ENCODE results near the gene GAPDH. TPM values are rescaled to one million over a fixed set of nuclear protein-coding genes. Genes with fewer than 3 reads are reported as not detected.
"Not testable (repeated sequence)": the region's sequence is repeated elsewhere in the genome, so short reads cannot be mapped to it uniquely, and the experiment has no call there.

Gene GAPDH
- total RNA-seq, 2 experiments from 2014 or later, result 4,459 to 4,958 TPM

- H3K36me3 Mint-ChIP-seq (ENCODE audit: low read depth), result peaks cover 74% of the 10 kb centered on the region
- DNase-seq, result no peak
- no peak overlapping the region for H3K4me3 Mint-ChIP-seq
- H3K27me3 Mint-ChIP-seq, result no peaks in the 10 kb centered on the region
- peaks cover 23% of the 10 kb centered on the region for H3K4me1 Mint-ChIP-seq
- ChIA-PET POLR2A (no interaction called here), CTCF (interaction anchor here (1.0 to 2.1 kb wide), 4 partner anchors 22 to 34 kb away, joined by 3 to 7 read pairs (median 4); no protein-coding TSS in a partner anchor)
- no peaks in the 10 kb centered on the region for H3K9me3 Mint-ChIP-seq
- peak overlapping the region; percentile 26 for H3K27ac Mint-ChIP-seq
These were observed 3.6 kb upstream of the GAPDH start for GRCh38 chr12:6530576-6531260.

GRCh38 chr12:6532051-6532926, 2.0 kb upstream of the GAPDH start:
- Mint-ChIP-seq H3K4me1 (peaks cover 36% of the 10 kb centered on the region), H3K4me3 (peak overlapping the region; percentile 90), H3K27ac (peak overlapping the region; percentile 98), H3K36me3 (ENCODE audit: low read depth) (peaks cover 76% of the 10 kb centered on the region), H3K27me3 (no peaks in the 10 kb centered on the region), H3K9me3 (no peaks in the 10 kb centered on the region)
- ChIA-PET POLR2A (interaction anchor here (0.6 to 1.6 kb wide), 4 partner anchors 21 to 157 kb away, joined by 3 to 6 read pairs (median 3); partner anchors contain the start of genes VAMP1 and ZNF384), CTCF (interaction anchor here (0.9 to 2.1 kb wide), 7 partner anchors 15 to 109 kb away, joined by 3 to 7 read pairs (median 5); no protein-coding TSS in a partner anchor)
- DNase-seq, result peak; percentile 89

DNA sequence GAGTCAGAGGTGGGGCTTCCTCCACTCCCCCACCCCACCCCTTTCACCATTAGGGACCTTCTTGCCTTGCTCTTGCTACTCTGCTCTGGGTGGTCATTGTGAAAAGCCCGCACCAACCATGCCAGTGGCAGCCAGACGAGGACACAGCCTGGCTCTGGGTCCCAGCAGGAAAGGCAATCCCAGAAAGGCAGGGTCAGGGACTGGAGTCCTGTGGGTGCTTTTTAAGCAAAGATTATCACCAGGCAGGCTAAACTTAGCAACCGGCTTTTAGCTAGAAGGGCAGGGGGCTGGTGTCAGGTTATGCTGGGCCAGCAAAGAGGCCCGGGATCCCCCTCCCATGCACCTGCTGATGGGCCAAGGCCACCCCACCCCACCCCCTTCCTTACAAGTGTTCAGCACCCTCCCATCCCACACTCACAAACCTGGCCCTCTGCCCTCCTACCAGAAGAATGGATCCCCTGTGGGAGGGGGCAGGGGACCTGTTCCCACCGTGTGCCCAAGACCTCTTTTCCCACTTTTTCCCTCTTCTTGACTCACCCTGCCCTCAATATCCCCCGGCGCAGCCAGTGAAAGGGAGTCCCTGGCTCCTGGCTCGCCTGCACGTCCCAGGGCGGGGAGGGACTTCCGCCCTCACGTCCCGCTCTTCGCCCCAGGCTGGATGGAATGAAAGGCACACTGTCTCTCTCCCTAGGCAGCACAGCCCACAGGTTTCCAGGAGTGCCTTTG, 1.2 kb upstream of the GAPDH start:
- H3K4me3 Mint-ChIP-seq, result peak overlapping the region; percentile 90
- peaks cover 76% of the 10 kb centered on the region for H3K36me3 Mint-ChIP-seq (ENCODE audit: low read depth)
- CTCF ChIA-PET, result interaction anchor here (0.6 to 1.9 kb wide), 7 partner anchors 16 to 109 kb away, joined by 3 to 7 read pairs (median 5); no protein-coding TSS in a partner anchor
- H3K27ac Mint-ChIP-seq, result peak overlapping the region; percentile 98
- no peaks in the 10 kb centered on the region for H3K9me3 Mint-ChIP-seq
- POLR2A ChIA-PET, result interaction anchor here (0.6 to 1.6 kb wide), 4 partner anchors 22 to 156 kb away, joined by 3 to 6 read pairs (median 3); partner anchors contain the start of genes VAMP1 and ZNF384
- no peaks in the 10 kb centered on the region for H3K27me3 Mint-ChIP-seq
- peaks cover 44% of the 10 kb centered on the region for H3K4me1 Mint-ChIP-seq
- peak; percentile 39 for DNase-seq

GRCh38 chr12:6533653-6533922, 729 bp upstream of the GAPDH start:
- no peak for DNase-seq
- peak overlapping the region; percentile 90 for H3K4me3 Mint-ChIP-seq
- ChIA-PET CTCF (interaction anchor here (0.6 to 0.9 kb wide), 2 partner anchors 19 to 27 kb away, joined by 3 to 5 read pairs; no protein-coding TSS in a partner anchor), POLR2A (interaction anchor here (0.6 to 1.6 kb wide), 17 partner anchors 8 to 319 kb away, joined by 3 to 10 read pairs (median 5); partner anchors contain the start of genes COPS7A, MRPL51, USP5 and VAMP1)
- H3K27ac Mint-ChIP-seq, result peak overlapping the region; percentile 98
- H3K36me3 Mint-ChIP-seq (ENCODE audit: low read depth), result peaks cover 75% of the 10 kb centered on the region
- H3K9me3 Mint-ChIP-seq, result no peaks in the 10 kb centered on the region
- peaks cover 49% of the 10 kb centered on the region for H3K4me1 Mint-ChIP-seq
- no peaks in the 10 kb centered on the region for H3K27me3 Mint-ChIP-seq

GRCh38 chr12:6534695-6534944, 303 bp downstream of the GAPDH start:
- Mint-ChIP-seq H3K27me3 (no peaks in the 10 kb centered on the region), H3K4me3 (peak overlapping the region; percentile 90), H3K4me1 (peaks cover 57% of the 10 kb centered on the region), H3K9me3 (no peaks in the 10 kb centered on the region), H3K36me3 (ENCODE audit: low read depth) (peaks cover 73% of the 10 kb centered on the region), H3K27ac (peak overlapping the region; percentile 98)
- DNase-seq, result no peak
- CTCF ChIA-PET, result interaction anchor here (0.6 to 1.5 kb wide), 7 partner anchors 9 to 117 kb away, joined by 3 to 6 read pairs (median 4); no protein-coding TSS in a partner anchor
- POLR2A ChIA-PET, result interaction anchor here (0.6 to 1.6 kb wide), 10 partner anchors 9 to 317 kb away, joined by 3 to 10 read pairs (median 5); partner anchors contain the start of genes MRPL51, USP5 and VAMP1

DNA sequence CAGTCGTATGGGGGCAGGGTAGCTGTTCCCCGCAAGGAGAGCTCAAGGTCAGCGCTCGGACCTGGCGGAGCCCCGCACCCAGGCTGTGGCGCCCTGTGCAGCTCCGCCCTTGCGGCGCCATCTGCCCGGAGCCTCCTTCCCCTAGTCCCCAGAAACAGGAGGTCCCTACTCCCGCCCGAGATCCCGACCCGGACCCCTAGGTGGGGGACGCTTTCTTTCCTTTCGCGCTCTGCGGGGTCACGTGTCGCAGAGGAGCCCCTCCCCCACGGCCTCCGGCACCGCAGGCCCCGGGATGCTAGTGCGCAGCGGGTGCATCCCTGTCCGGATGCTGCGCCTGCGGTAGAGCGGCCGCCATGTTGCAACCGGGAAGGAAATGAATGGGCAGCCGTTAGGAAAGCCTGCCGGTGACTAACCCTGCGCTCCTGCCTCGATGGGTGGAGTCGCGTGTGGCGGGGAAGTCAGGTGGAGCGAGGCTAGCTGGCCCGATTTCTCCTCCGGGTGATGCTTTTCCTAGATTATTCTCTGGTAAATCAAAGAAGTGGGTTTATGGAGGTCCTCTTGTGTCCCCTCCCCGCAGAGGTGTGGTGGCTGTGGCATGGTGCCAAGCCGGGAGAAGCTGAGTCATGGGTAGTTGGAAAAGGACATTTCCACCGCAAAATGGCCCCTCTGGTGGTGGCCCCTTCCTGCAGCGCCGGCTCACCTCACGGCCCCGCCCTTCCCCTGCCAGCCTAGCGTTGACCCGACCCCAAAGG, 804 bp downstream of the GAPDH start:
- ChIA-PET POLR2A (interaction anchor here (0.6 to 1.6 kb wide), 6 partner anchors 42 to 286 kb away, joined by 3 to 10 read pairs (median 6); partner anchors contain the start of genes MRPL51 and VAMP1), CTCF (interaction anchor here (0.5 to 2.1 kb wide), 13 partner anchors 9 to 318 kb away, joined by 3 to 11 read pairs (median 4); partner anchors contain the start of gene NOP2)
- H3K4me1 Mint-ChIP-seq, result peaks cover 62% of the 10 kb centered on the region
- peaks cover 68% of the 10 kb centered on the region for H3K36me3 Mint-ChIP-seq (ENCODE audit: low read depth)
- H3K9me3 Mint-ChIP-seq, result no peaks in the 10 kb centered on the region
- H3K27me3 Mint-ChIP-seq, result no peaks in the 10 kb centered on the region
- peak; percentile 78 for DNase-seq
- peak overlapping the region; percentile 90 for H3K4me3 Mint-ChIP-seq
- H3K27ac Mint-ChIP-seq, result peak overlapping the region; percentile 98

DNA sequence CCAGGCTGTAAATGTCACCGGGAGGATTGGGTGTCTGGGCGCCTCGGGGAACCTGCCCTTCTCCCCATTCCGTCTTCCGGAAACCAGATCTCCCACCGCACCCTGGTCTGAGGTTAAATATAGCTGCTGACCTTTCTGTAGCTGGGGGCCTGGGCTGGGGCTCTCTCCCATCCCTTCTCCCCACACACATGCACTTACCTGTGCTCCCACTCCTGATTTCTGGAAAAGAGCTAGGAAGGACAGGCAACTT, 1.3 kb downstream of the GAPDH start:
- peak overlapping the region; percentile 98 for H3K27ac Mint-ChIP-seq
- H3K36me3 Mint-ChIP-seq (ENCODE audit: low read depth), result peaks cover 63% of the 10 kb centered on the region
- CTCF ChIA-PET, result interaction anchor here (0.5 to 2.1 kb wide), 11 partner anchors 14 to 317 kb away, joined by 3 to 11 read pairs (median 4); partner anchors contain the start of gene NOP2
- H3K9me3 Mint-ChIP-seq, result no peaks in the 10 kb centered on the region
- DNase-seq, result no peak
- peaks cover 67% of the 10 kb centered on the region for H3K4me1 Mint-ChIP-seq
- POLR2A ChIA-PET, result no interaction called here
- H3K4me3 Mint-ChIP-seq, result peak overlapping the region; percentile 90
- H3K27me3 Mint-ChIP-seq, result no peaks in the 10 kb centered on the region

GRCh38 chr12:6535960-6536847, 1.9 kb downstream of the GAPDH start:
- Mint-ChIP-seq H3K27ac (peak overlapping the region; percentile 98), H3K4me3 (peak overlapping the region; percentile 90), H3K9me3 (no peaks in the 10 kb centered on the region), H3K4me1 (peaks cover 70% of the 10 kb centered on the region), H3K27me3 (no peaks in the 10 kb centered on the region), H3K36me3 (ENCODE audit: low read depth) (peaks cover 58% of the 10 kb centered on the region)
- CTCF ChIA-PET, result interaction anchor here (0.5 to 2.1 kb wide), 11 partner anchors 14 to 317 kb away, joined by 3 to 11 read pairs (median 4); partner anchors contain the start of gene NOP2
- POLR2A ChIA-PET, result no interaction called here
- DNase-seq, result no peak

DNA sequence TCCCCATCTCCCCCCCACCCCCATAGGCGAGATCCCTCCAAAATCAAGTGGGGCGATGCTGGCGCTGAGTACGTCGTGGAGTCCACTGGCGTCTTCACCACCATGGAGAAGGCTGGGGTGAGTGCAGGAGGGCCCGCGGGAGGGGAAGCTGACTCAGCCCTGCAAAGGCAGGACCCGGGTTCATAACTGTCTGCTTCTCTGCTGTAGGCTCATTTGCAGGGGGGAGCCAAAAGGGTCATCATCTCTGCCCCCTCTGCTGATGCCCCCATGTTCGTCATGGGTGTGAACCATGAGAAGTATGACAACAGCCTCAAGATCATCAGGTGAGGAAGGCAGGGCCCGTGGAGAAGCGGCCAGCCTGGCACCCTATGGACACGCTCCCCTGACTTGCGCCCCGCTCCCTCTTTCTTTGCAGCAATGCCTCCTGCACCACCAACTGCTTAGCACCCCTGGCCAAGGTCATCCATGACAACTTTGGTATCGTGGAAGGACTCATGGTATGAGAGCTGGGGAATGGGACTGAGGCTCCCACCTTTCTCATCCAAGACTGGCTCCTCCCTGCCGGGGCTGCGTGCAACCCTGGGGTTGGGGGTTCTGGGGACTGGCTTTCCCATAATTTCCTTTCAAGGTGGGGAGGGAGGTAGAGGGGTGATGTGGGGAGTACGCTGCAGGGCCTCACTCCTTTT, 2.7 kb downstream of the GAPDH start:
- DNase-seq, result no peak
- Mint-ChIP-seq H3K4me1 (peaks cover 75% of the 10 kb centered on the region), H3K36me3 (ENCODE audit: low read depth) (peaks cover 54% of the 10 kb centered on the region), H3K9me3 (no peaks in the 10 kb centered on the region), H3K27me3 (no peaks in the 10 kb centered on the region), H3K4me3 (peak overlapping the region; percentile 90), H3K27ac (peak overlapping the region; percentile 98)
- CTCF ChIA-PET, result interaction anchor here (0.6 to 6.4 kb wide), 27 partner anchors 10 to 230 kb away, joined by 3 to 135 read pairs (median 4); partner anchors contain the start of genes COPS7A, IFFO1, MRPL51 and TAPBPL
- POLR2A ChIA-PET, result interaction anchor here (0.6 to 1.0 kb wide), 4 partner anchors 14 to 235 kb away, joined by 3 read pairs; no protein-coding TSS in a partner anchor

- not testable (repeated sequence) for H3K27me3 Mint-ChIP-seq, H3K9me3 Mint-ChIP-seq
- Mint-ChIP-seq H3K4me1 (peaks cover 75% of the 10 kb centered on the region), H3K36me3 (ENCODE audit: low read depth) (peaks cover 50% of the 10 kb centered on the region), H3K27ac (peak overlapping the region; percentile 74), H3K4me3 (peak overlapping the region; percentile 90)
- DNase-seq, result peak; percentile 88
- ChIA-PET CTCF (interaction anchor here (0.6 to 6.4 kb wide), 35 partner anchors 9 to 353 kb away, joined by 3 to 135 read pairs (median 4); partner anchors contain the start of genes COPS7A, IFFO1, MRPL51 and SPSB2), POLR2A (interaction anchor here (0.6 to 1.0 kb wide), 5 partner anchors 9 to 234 kb away, joined by 3 to 4 read pairs (median 3); no protein-coding TSS in a partner anchor)
These were observed 3.5 kb downstream of the GAPDH start for GRCh38 chr12:6537580-6538419.
